Stomach (tissue), 4 donors: ENCODE data around the gene MCHR1.

Experiments used
- CTCF ChIP-seq, 7 experiments: fragments of 450-650 bp in 4 of 7; fragments of 200-600 bp in 3 of 7; sonication (generic) in 3 of 7; IDR thresholded peaks; one replicate each; pipeline ENCODE4 v1.5.1; 2016 to 2019; ENCODE audit warnings: antibody characterized with exemption in 7 of 7, control low read depth in 2 of 7, mild to moderate bottlenecking in 1 of 7
- POLR2AphosphoS5 ChIP-seq, 3 donors: sonication (generic); formaldehyde crosslinking; IDR thresholded peaks; one replicate each; pipeline ENCODE4 v1.6.1; 2016; ENCODE audit warnings: antibody characterized with exemption in 3 of 3

GRCh38 chr22:40703174-40703573 lies 23.9 kb downstream of the MCHR1 start:
- TF ChIP-seq POLR2AphosphoS5 (IDR thresholded peaks at IDR 0.05) (no peak), CTCF (IDR thresholded peaks at IDR 0.05) (no peak)
